Measurements from ENCODE around the gene RTF2.
"Not testable (repeated sequence)": the region's sequence is repeated elsewhere in the genome, so short reads cannot be mapped to it uniquely, and the experiment has no call there.

Gene RTF2

DNA sequence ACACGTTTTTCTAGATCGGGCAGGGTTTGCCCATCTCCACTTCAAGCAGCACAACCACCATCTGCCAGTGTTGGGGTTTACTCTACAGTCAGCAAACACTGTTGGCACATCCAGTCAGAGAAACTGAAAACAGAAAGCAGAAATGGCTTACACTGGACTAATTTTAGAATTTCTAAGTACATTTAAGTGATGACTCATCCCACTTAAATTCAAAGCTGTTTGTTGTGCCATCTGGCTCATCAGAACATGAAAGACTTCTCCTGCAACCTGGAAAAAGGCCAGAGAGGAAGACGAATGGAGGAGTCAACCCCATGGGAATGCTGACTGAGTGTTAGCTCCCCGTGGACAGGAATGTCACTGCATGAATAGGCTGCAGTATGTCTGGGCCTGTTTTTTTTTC is 86.4 kb downstream of the RTF2 start:
- peak; percentile 29 to 58 for DNase-seq

DNA sequence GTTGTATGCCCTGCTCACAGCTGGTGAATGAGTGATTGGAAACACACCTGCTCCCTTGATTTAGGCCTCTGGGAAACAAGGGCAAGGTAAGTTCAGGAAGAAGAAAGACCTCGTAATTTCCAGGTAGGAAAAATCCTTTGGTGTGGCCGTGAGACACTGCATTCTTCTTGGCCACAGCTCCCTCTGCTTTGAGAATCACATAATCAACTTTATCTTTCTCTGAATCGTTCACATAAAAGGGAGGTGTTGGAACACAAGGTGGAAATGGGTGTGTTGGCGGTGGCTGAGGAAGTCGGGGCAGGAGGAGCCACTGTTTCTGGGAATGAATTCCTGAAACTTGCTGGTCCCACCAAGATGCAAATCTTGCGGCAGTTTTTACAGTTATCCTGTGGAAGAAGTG is 90.5 kb downstream of the RTF2 start:
- DNase-seq, result no peak

DNA sequence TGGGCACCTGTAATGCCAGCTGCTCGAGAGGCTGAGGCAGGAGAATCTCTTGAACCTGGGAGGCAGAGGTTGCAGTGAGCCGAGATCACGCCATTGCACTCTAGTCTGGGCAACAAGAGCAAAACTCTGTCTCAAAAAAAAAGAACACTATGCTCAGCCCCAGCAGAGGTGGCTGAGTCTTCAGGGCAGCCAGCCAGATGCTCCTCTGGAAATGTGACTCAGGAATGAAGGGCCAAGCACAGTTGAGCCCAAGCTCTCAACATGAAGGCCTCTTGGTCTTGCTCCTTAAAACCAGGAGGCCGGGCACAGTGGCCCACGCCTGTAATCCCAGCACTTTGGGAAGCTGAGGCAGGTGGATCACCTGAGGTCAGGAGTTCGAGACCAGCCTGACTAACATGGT is 96.1 kb downstream of the RTF2 start:
- DNase-seq, result not testable (repeated sequence)

DNA sequence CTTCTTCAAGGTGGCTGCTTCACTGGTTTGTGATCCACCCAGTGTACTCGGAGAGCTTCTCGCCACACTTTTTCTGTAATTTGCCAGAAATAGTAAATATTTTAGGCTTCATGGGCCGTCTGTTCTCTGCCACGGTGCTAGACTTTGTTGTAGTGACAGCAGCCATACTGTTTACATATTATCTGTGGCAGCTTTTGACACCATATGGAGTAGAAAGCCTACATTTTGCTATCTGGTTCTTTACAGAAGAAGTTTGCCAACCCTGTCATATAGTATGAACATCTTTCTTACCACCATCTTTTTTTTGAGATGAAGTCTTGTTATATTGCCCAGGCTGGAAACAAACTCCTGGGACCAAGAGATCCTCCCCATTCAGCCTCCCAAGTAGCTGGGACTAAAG is 97.1 kb downstream of the RTF2 start:
- no peak for DNase-seq

- no peak for DNase-seq
Observed at GRCh38 chr20:56566621-56567020, 98.2 kb downstream of the RTF2 start.
